ENCODE data around the gene EVA1C. TPM values are rescaled to one million over a fixed set of nuclear protein-coding genes. Genes with fewer than 3 reads are reported as not detected.

The EVA1C gene
- total RNA-seq, result 14.1 and 15.8 TPM in 2 replicates

DNA sequence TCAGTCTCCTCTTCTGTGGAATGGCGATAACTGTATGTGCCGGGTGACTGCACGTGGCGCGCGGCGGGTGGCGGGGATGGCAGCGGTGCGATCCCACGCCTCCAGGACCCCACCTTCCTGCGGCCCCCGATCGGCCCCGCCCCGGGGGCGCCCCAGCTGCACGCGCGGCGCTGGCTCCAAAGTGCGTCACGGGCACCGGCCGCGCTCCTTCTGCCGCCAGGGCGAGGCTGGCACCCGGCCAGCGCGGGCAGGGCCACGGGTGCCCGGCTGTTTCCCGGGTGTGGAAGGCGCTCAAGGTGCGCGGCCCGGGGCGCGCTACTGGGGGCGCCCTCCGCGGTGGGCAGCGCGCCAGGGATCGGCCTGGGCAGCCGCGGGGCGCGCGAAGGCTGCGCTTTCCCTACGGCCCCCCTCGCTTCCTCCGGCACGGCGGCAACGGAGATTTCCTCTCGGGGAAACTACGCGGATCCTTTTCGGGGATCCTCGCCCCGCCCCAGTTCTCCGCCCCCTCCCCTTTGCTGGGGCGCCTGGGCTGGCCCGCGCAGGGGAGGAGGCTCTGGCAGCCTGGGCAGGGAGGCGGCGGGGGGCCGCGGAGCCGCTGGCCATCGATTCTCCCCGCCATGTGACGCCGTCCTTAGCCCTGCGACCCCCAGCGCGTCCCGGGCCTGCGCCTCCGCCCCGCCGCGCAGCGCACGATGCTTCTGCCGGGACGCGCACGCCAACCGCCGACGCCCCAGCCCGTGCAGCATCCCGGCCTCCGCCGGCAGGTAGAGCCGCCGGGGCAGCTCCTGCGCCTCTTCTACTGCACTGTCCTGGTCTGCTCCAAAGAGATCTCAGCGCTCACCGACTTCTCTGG is at the start of gene EVA1C:
Gene EVA1C (plus strand): TSS at position 545 of the 853 bp plus-strand sequence. CDS start 148 bp downstream, at position 693.

GRCh38 chr21:32392880-32393676 is 19.4 kb upstream of the EVA1C start, which contains the start of gene URB1:
TSS of gene URB1 (minus strand) at chr21:32393012. CDS start at chr21:32392910, 102 bp downstream.

Other genes with a start within 250 kb of the EVA1C start
- gene MIS18A, start 133.7 kb upstream of the EVA1C start, total RNA-seq, result 5.7 and 6.1 TPM in 2 replicates
- gene MRAP, start 113.9 kb upstream of the EVA1C start, total RNA-seq, result not detected in 2 replicates
- 14.6 and 17.1 TPM in 2 replicates for gene URB1, start 19.7 kb upstream of the EVA1C start, total RNA-seq
- gene TCP10L, start 172.8 kb downstream of the EVA1C start, total RNA-seq, result 0.17 and 0.22 TPM in 2 replicates
- 25.4 and 31.3 TPM in 2 replicates for gene CFAP298, start 199.7 kb downstream of the EVA1C start, total RNA-seq

Data from dermis lymphatic vessel endothelial cell (primary cell).